ENCODE results near the gene COL26A1. TPM values are rescaled to one million over a fixed set of nuclear protein-coding genes. Genes with fewer than 3 reads are reported as not detected.

COL26A1 gene
- total RNA-seq, 4 donors from 2014 or later, result 0.20 to 0.30 (median 0.21) TPM; not detected in 1

- H3K27ac ChIP-seq, result no peak overlapping the region
- H3K27me3 ChIP-seq, result no peaks in the 10 kb centered on the region
- H3K4me3 ChIP-seq, result no peak overlapping the region
- H3K36me3 ChIP-seq, result no peaks in the 10 kb centered on the region
- no peak for TF ChIP-seq CTCF (IDR thresholded peaks at IDR 0.05)
- no peak for TF ChIP-seq EP300 (IDR thresholded peaks at IDR 0.05)
- no peak for TF ChIP-seq POLR2A (IDR thresholded peaks at IDR 0.05)
- no peaks in the 10 kb centered on the region for H3K4me1 ChIP-seq
- DNase-seq (ENCODE audit: low spot score in 2 of 2), result no peak
- peaks cover 0 to 11% (median 0%) of the 10 kb centered on the region in 4 donors for H3K9me3 ChIP-seq
- 68 to 72% methylated on average over 12 of the region's 12 CpGs for WGBS, 2 donors
These were observed 224.4 kb downstream of the COL26A1 start for GRCh38 chr7:101586906-101587677.

DNA sequence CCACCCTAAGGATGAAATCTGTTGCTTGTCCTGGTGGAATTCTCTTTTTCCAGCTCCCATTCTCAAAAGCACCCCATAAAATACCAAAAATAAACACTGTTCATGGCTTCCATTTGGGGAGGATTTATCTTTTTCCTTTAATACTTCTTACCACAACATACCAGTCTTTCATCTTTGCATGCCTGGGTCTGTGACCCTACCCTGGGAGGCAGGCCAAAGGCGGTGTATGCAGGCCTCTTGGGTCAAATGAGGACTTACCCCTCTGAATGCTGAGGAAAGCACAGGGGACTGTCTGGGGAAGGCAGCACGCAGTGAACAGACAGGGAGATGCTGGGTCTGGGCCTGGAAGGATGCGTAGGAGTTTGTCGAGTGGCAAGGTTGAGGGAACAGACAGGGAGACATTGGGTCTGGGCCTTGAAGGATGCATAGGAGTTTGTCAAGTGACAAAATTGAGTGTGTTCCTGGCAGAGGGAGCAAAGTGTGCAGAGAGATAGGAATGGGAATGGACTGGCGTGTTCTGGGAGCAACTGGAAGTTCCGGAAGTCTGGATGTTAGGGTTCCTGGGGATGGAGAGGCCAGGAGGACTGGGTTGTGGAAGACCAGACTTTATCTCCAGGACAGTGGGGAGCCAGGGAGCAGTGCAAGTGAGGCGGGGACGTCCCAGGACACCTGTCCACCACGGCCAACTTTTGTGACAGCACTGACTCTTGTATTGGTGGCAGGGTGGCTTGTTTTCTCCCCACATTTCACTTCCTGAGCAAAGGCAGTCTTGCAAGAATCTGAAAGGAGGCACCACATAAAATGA lies 225.7 kb downstream of the COL26A1 start:
- 79 to 81% methylated on average over 9 of the region's 9 CpGs for WGBS, 2 donors
- H3K4me3 ChIP-seq, result no peak overlapping the region
- H3K27ac ChIP-seq, result no peak overlapping the region
- no peaks in the 10 kb centered on the region for H3K36me3 ChIP-seq
- H3K4me1 ChIP-seq, result no peaks in the 10 kb centered on the region
- TF ChIP-seq EP300 (IDR thresholded peaks at IDR 0.05), result no peak
- no peak for DNase-seq (ENCODE audit: low spot score in 2 of 2)
- peaks cover 0 to 5% (median 0%) of the 10 kb centered on the region in 4 donors for H3K9me3 ChIP-seq
- H3K27me3 ChIP-seq, result no peaks in the 10 kb centered on the region

DNA sequence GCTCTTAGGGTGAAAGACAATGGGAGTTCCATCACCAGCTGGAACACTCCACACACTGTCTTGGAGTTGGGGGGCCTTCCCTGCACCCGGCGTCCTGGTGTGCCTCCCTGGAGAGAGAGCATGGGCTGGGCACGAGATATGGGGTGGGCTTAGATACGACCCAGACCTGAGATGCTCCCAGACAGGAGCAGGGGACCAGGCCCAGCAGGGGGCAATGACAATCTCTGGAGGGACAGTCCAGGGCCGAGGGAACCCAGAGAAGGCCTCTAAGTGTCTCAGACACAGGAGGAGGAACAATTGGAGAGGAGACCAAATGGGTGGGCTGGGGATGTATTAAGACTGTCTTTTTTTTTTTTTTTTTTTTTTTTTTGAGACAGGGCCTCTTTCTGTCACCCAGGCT lies 226.4 kb downstream of the COL26A1 start:
- 65 to 75% methylated on average over 5 of the region's 5 CpGs for WGBS, 2 donors
- Histone ChIP-seq H3K27ac (no peak overlapping the region), H3K9me3 (no peaks in the 10 kb centered on the region), H3K27me3 (no peaks in the 10 kb centered on the region), H3K36me3 (no peaks in the 10 kb centered on the region), H3K4me3 (no peak overlapping the region), H3K4me1 (no peaks in the 10 kb centered on the region)
- no peak for DNase-seq (ENCODE audit: low spot score in 2 of 2)
- TF ChIP-seq EP300 (IDR thresholded peaks at IDR 0.05), result no peak
- TF ChIP-seq CTCF (IDR thresholded peaks at IDR 0.05), result no peak
- no peak for TF ChIP-seq POLR2A (IDR thresholded peaks at IDR 0.05)

- Histone ChIP-seq H3K27me3 (no peaks in the 10 kb centered on the region), H3K4me3 (no peak overlapping the region), H3K27ac (no peak overlapping the region), H3K36me3 (no peaks in the 10 kb centered on the region), H3K9me3 (no peaks in the 10 kb centered on the region), H3K4me1 (no peaks in the 10 kb centered on the region)
- no peak for TF ChIP-seq CTCF (IDR thresholded peaks at IDR 0.05)
- no peak for TF ChIP-seq POLR2A (IDR thresholded peaks at IDR 0.05)
- no peak for TF ChIP-seq EP300 (IDR thresholded peaks at IDR 0.05)
- DNase-seq (ENCODE audit: low spot score in 2 of 2), result no peak
- 72 to 78% methylated on average over 14 to 15 of the region's 15 CpGs for WGBS, 2 donors
These were observed 227.4 kb downstream of the COL26A1 start for GRCh38 chr7:101589976-101590662.

- H3K4me3 ChIP-seq, result no peak overlapping the region
- no peaks in the 10 kb centered on the region for H3K27me3 ChIP-seq
- no peak for DNase-seq (ENCODE audit: low spot score in 2 of 2)
- no peak overlapping the region for H3K27ac ChIP-seq
- no peaks in the 10 kb centered on the region for H3K9me3 ChIP-seq
- TF ChIP-seq CTCF (IDR thresholded peaks at IDR 0.05) (no peak), POLR2A (IDR thresholded peaks at IDR 0.05) (no peak), EP300 (IDR thresholded peaks at IDR 0.05) (no peak)
- no peaks in the 10 kb centered on the region for H3K36me3 ChIP-seq
- 86 to 92% methylated on average over 14 to 15 of the region's 18 CpGs for WGBS, 2 donors
- no peaks in the 10 kb centered on the region for H3K4me1 ChIP-seq
These were observed 228.2 kb downstream of the COL26A1 start for GRCh38 chr7:101590663-101591435.
